ENCODE measurements around the gene SLC25A47.
"Not testable (repeated sequence)": the region's sequence is repeated elsewhere in the genome, so short reads cannot be mapped to it uniquely, and the experiment has no call there.

SLC25A47 gene

DNA sequence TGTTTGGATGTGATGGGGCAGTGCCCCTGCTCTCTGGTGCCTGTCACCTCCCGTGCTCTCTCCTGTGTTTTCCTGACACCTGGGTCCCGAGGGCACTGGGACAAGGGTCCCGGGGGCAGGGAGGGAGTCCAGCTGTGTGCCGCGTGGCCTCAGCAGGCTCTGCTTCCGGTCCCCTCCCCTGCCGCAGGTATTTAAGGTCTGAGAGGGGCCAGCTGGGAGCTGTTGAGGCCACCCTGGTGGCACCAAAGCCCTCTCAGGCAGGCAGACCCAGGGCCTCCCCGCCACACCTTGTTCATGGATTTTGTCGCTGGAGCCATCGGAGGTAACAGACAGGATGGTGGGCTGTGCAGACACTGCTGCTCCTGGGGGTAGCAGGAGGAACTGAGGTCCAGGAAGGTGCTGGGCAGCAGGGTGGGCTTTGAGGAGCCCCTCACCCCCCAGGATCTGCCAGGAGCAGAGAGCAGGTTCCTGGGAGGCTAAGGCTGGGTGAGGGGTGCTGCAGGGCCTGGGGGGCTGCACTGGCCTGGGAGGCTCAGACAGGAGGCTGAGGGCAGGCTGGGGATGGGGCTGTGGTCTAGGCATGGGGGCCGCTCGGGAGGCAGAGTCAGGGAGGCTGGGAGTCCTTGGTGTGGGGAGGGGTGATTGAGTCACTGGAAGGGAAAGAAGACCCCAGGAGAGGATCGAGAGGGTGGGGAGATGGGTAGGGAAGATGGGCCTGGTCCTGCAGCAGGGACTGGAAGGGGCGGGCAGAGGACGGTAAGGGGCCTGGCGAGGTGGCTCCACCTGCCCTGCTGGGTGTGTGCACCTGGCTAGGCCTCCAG is at the start of gene SLC25A47:
Gene SLC25A47, plus strand, starts transcription at position 219 of the 821 bp plus-strand sequence. Its CDS starts 76 bp downstream, at position 295.
- Mint-ChIP-seq H3K27ac (peak within 1 kb of the TSS; percentile 55), H3K4me3 (no peak within 1 kb of the TSS), H3K27me3 (no peaks in the 10 kb centered on the region), H3K9me3 (no peaks in the 10 kb centered on the region), H3K36me3 (no peaks in the 10 kb centered on the region), H3K4me1 (no peaks in the 10 kb centered on the region)

DNA sequence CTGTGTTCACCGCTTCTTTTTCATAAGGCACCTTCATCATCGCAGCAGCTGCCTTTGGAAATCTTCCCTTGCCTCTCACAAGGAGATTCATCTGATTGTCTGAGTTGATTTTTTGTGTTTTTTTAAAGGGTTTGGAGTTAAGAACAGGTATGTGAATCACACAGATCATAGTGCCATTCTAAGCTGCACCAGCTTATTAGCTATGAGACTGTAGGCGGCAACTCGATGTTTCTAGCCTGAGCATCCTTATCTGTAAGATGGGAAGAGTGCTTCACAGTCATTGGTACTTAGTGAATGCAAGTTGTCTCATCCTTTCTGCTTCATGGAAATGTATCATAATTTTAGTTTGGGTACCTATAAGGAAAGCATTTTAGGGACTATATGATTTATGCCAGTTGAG is 48.9 kb upstream of the SLC25A47 start:
- peaks cover 65% of the 10 kb centered on the region for H3K4me1 Mint-ChIP-seq
- H3K27me3 Mint-ChIP-seq: no peaks in the 10 kb centered on the region
- no peak overlapping the region for H3K4me3 Mint-ChIP-seq
- peaks cover 2% of the 10 kb centered on the region for H3K36me3 Mint-ChIP-seq
- no peaks in the 10 kb centered on the region for H3K9me3 Mint-ChIP-seq
- H3K27ac Mint-ChIP-seq: peak overlapping the region; percentile 81

GRCh38 chr14:100275214-100275613 is 47.9 kb upstream of the SLC25A47 start:
- H3K36me3 Mint-ChIP-seq: peaks cover 2% of the 10 kb centered on the region
- H3K27me3 Mint-ChIP-seq: no peaks in the 10 kb centered on the region
- H3K27ac Mint-ChIP-seq: peak overlapping the region; percentile 81
- H3K4me1 Mint-ChIP-seq: peaks cover 67% of the 10 kb centered on the region
- H3K9me3 Mint-ChIP-seq: no peaks in the 10 kb centered on the region
- H3K4me3 Mint-ChIP-seq: no peak overlapping the region

GRCh38 chr14:100278702-100279101 is 44.4 kb upstream of the SLC25A47 start:
- Mint-ChIP-seq H3K4me1 (peaks cover 53% of the 10 kb centered on the region), H3K9me3 (no peaks in the 10 kb centered on the region), H3K27ac (peak overlapping the region; percentile 18), H3K36me3 (peaks cover 2% of the 10 kb centered on the region), H3K4me3 (no peak overlapping the region), H3K27me3 (no peaks in the 10 kb centered on the region)

- Mint-ChIP-seq H3K4me1 (peaks cover 48% of the 10 kb centered on the region), H3K27ac (peak overlapping the region; percentile 18), H3K36me3 (peaks cover 1% of the 10 kb centered on the region), H3K4me3 (no peak overlapping the region), H3K27me3 (no peaks in the 10 kb centered on the region), H3K9me3 (no peaks in the 10 kb centered on the region)
Measured at GRCh38 chr14:100279133-100279532, 44.0 kb upstream of the SLC25A47 start.

GRCh38 chr14:100279563-100279962 is 43.6 kb upstream of the SLC25A47 start:
- peaks cover 47% of the 10 kb centered on the region for H3K4me1 Mint-ChIP-seq
- H3K27me3 Mint-ChIP-seq: no peaks in the 10 kb centered on the region
- H3K27ac Mint-ChIP-seq: no peak overlapping the region
- H3K4me3 Mint-ChIP-seq: no peak overlapping the region
- no peaks in the 10 kb centered on the region for H3K36me3 Mint-ChIP-seq
- no peaks in the 10 kb centered on the region for H3K9me3 Mint-ChIP-seq

- Mint-ChIP-seq H3K4me1 (peaks cover 33% of the 10 kb centered on the region), H3K27ac (no peak overlapping the region), H3K9me3 (no peaks in the 10 kb centered on the region), H3K36me3 (no peaks in the 10 kb centered on the region), H3K27me3 (no peaks in the 10 kb centered on the region), H3K4me3 (no peak overlapping the region)
Measured at GRCh38 chr14:100281286-100282082, 41.7 kb upstream of the SLC25A47 start.

DNA sequence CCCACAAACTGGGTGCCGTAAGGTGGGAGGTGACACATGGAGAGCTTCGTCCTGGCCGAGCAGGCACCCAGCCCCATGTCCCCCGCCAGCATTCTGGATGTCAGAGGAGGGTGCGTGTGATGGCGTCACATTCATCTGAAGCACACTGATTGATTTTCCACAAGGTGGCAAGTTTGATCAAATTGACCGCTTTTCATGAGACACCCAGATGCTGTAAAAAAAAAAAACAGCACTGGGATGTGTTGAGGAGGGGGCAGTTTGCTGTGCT is 41.1 kb upstream of the SLC25A47 start:
- no peaks in the 10 kb centered on the region for H3K27me3 Mint-ChIP-seq
- peaks cover 30% of the 10 kb centered on the region for H3K4me1 Mint-ChIP-seq
- no peaks in the 10 kb centered on the region for H3K9me3 Mint-ChIP-seq
- H3K4me3 Mint-ChIP-seq: no peak overlapping the region
- no peak overlapping the region for H3K27ac Mint-ChIP-seq
- H3K36me3 Mint-ChIP-seq: no peaks in the 10 kb centered on the region

DNA sequence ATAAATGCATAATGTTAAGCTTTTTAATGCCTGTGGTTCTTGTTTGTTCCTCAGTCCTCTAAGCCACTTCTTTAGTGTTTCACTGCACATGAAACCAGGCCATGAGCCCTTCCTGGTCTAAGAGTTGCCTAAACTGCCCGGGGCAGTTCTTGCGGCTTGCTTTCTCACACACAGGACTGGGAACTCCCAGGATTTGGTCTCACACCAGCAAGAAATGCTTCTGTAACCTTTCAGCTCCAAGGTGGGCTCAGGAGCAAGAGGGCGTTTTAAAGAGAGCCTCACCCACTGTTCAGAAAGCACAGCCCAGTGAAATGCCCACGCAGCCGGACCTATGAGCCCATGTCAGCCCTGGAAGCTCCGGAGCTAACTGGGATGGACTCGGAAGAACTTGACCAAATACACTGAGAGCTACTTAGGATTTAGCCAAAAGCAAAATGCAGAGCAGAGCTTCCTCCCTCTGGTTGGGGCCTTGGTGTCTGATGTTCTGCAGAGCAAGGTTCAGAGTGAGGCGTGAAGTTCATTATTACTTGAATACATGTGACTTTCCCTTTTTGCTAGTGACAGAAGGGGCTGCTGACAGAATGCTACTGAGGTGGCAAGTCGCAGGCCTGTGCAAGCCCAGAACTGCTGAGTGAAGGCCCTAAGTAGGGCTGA is 40.2 kb upstream of the SLC25A47 start:
- Mint-ChIP-seq H3K4me1 (peaks cover 30% of the 10 kb centered on the region), H3K4me3 (no peak overlapping the region), H3K36me3 (no peaks in the 10 kb centered on the region), H3K27ac (peak overlapping the region; percentile 17), H3K27me3 (no peaks in the 10 kb centered on the region), H3K9me3 (no peaks in the 10 kb centered on the region)

DNA sequence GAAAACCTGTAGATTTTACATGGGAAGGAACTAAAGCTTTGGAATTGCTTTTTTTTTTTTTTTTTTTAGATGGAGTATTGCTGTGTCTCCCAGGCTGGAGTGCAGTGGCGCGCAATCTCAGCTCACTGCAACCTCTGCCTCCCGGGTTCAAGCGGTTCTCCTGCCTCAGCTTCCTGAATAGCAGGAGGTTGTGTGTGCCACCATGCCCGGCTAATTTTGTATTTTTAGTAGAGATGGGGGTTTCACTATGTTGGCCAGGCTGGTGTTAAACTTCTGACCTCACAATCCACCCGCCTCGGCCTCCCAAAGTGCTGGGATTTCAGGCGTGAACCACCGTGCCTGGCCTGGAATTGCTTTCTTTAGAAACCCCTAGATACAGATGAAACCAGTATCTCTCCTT is 39.7 kb upstream of the SLC25A47 start:
- not testable (repeated sequence) for H3K36me3 Mint-ChIP-seq, H3K4me3 Mint-ChIP-seq, H3K27me3 Mint-ChIP-seq, H3K9me3 Mint-ChIP-seq
- Mint-ChIP-seq H3K27ac (peak overlapping the region; percentile 17), H3K4me1 (peaks cover 26% of the 10 kb centered on the region)

DNA sequence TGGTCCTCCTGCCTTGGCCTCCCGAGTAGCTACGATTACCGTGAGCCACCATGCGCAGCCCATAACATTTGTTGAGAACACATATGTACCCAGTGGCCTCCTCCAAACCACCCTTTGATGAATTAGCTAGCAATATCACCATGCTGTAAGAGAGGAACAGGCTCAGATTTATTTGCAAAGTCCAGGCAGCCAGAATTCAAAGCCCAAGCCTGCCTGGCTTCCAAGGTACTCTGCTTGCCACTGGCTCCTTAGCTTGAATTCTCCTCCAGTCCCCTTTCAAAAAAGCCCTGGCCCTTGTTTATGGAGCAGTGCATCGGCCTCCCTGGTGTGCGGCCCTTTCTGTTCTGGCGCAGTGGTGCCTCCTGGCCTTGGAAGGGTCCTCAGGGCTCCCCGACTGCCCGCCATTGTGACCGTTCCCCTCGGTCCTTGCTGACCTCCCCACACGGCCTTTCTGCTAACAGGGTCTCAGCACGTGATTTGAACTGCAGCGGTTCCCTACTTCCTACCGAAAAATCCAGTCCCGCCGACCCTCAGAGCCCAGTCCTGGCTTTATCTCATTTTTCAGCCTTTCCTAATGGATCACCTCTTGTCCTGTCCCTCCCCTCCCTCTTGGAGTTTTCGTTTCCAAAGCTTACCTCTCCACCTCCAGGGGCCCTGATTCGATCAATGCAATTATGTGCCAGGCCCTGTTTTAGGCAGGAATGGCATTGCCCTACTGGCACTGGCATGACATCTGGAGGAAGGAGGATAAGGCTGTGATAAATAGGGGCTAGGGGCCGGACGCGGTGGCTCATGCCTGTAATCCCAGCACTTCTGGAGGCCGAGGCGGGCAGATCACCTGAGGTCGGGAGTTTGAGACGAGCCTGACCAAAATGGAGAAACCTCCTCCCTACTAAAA is 38.9 kb upstream of the SLC25A47 start:
- no peaks in the 10 kb centered on the region for H3K27me3 Mint-ChIP-seq
- H3K4me3 Mint-ChIP-seq: peak overlapping the region; percentile 63
- H3K9me3 Mint-ChIP-seq: no peaks in the 10 kb centered on the region
- no peaks in the 10 kb centered on the region for H3K36me3 Mint-ChIP-seq
- peak overlapping the region; percentile 88 for H3K27ac Mint-ChIP-seq
- peaks cover 19% of the 10 kb centered on the region for H3K4me1 Mint-ChIP-seq

GRCh38 chr14:100285021-100285912 is 37.9 kb upstream of the SLC25A47 start:
- Mint-ChIP-seq H3K4me3 (peak overlapping the region; percentile 63), H3K9me3 (no peaks in the 10 kb centered on the region), H3K27me3 (no peaks in the 10 kb centered on the region), H3K36me3 (no peaks in the 10 kb centered on the region), H3K27ac (no peak overlapping the region), H3K4me1 (peaks cover 14% of the 10 kb centered on the region)

DNA sequence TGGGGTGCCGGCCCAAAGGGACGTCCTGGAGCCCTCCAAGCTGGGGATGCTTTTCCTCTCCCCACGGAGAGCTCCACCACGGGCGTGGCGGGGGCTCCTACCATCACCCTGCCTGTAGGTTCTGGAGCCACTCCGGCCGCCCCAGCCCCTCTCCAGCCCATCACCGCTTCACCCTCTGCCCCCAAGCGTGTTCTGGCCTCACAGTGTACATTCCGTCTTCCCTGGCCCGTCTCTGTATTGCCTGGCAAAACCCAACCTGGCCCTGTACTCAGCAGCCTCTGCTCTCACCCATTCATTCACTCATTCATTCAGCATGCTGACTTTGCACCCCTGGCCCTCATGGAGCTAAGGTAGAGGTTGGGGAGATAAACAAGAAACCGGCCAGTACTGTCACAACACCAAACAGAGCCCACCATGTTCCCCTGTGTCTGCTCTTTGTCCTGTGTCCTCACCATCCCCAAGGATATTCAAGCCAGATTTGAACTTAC is 37.2 kb upstream of the SLC25A47 start:
- peaks cover 11% of the 10 kb centered on the region for H3K4me1 Mint-ChIP-seq
- H3K27me3 Mint-ChIP-seq: no peaks in the 10 kb centered on the region
- peak overlapping the region; percentile 94 for H3K27ac Mint-ChIP-seq
- H3K36me3 Mint-ChIP-seq: no peaks in the 10 kb centered on the region
- peak overlapping the region; percentile 86 for H3K4me3 Mint-ChIP-seq
- H3K9me3 Mint-ChIP-seq: no peaks in the 10 kb centered on the region

GRCh38 chr14:100286484-100287191 is 36.5 kb upstream of the SLC25A47 start:
- peak overlapping the region; percentile 51 for H3K4me3 Mint-ChIP-seq
- no peaks in the 10 kb centered on the region for H3K27me3 Mint-ChIP-seq
- H3K4me1 Mint-ChIP-seq: peaks cover 10% of the 10 kb centered on the region
- no peaks in the 10 kb centered on the region for H3K36me3 Mint-ChIP-seq
- peak overlapping the region; percentile 65 for H3K27ac Mint-ChIP-seq
- no peaks in the 10 kb centered on the region for H3K9me3 Mint-ChIP-seq
